Naive B cell (primary cell): Measurements from ENCODE around the gene FAM50A. TPM values are rescaled to one million over a fixed set of nuclear protein-coding genes. Genes with fewer than 3 reads are reported as not detected.

Experiments
- ATAC-seq, 2 donors: fragments of 150-1000 bp; cut with Tn5 transposase; 2 replicates each; pipeline ENCODE4 v1.10.0; 2021; ENCODE audit warnings: low read depth in 2 of 2, mild to moderate bottlenecking in 2 of 2, moderate library complexity in 2 of 2
- DNase-seq: peaks from one replicate; pipeline ENCODE4 v3.0.0; 2022
- H3K27ac Mint-ChIP-seq, 6 donors: one replicate each; pipeline ENCODE4 v1.8.0; 2020 to 2022; ENCODE audit warnings: mild to moderate bottlenecking in 6 of 6, mixed read lengths in 6 of 6, moderate library complexity in 5 of 6, inconsistent platforms in 2 of 6
- H3K27me3 Mint-ChIP-seq, 3 donors: one replicate each; pipeline ENCODE4 v1.8.0; 2021 to 2022; ENCODE audit warnings: mixed read lengths in 3 of 3, mild to moderate bottlenecking in 1 of 3
- H3K36me3 Mint-ChIP-seq, 2 donors: one replicate each; pipeline ENCODE4 v1.8.0; 2020 to 2022; ENCODE audit warnings: mixed read lengths in 2 of 2, inconsistent platforms in 1 of 2, mild to moderate bottlenecking in 1 of 2
- H3K4me1 Mint-ChIP-seq, 3 donors: one replicate each; pipeline ENCODE4 v1.8.0; 2020 to 2022; ENCODE audit warnings: mixed read lengths in 3 of 3, inconsistent platforms in 1 of 3, mild to moderate bottlenecking in 1 of 3, moderate library complexity in 1 of 3
- H3K4me3 Mint-ChIP-seq, 8 donors: one replicate each; pipeline ENCODE4 v1.8.0; 2020 to 2022; ENCODE audit warnings: mild to moderate bottlenecking in 8 of 8, mixed read lengths in 8 of 8, moderate library complexity in 8 of 8, inconsistent platforms in 2 of 8
- H3K9me3 Mint-ChIP-seq, 7 donors: one replicate each; pipeline ENCODE4 v1.8.0; 2020 to 2022; ENCODE audit warnings: mixed read lengths in 7 of 7, mild to moderate bottlenecking in 5 of 7, inconsistent platforms in 2 of 7, moderate library complexity in 1 of 7
- polyA plus RNA-seq, 6 donors: library from polyadenylated mRNA; unstranded; fragments of 300-500 nt; fragmentation: Illumina TruSeq; gene quantifications; one replicate each; pipeline ENCODE4 v1.2.3, GENCODE V29; 2021; ENCODE audit warnings: low read depth in 6 of 6

FAM50A gene
- polyA plus RNA-seq, 6 donors from 2014 or later: 23.8 to 35.2 (median 28.2) TPM

DNA sequence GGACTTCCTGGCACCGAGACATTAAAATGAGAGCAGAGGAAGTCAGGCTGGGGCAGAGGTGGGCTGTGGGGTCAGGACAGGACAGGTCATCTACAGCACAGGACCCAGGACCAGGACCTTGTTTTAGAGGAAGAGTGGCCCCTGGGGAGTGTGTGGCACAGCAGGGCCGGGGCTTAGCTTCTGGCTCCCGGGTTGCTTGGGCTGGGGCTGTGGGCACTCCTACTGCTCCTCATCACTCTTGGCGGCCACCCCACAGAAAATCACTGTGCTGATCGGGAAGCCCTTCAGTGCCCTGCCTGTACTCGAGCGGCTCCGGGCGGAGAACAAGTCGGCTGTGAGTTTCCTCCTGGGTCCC, 23.6 kb upstream of the FAM50A start:
- Mint-ChIP-seq H3K4me1 (peaks cover 0 to 10% (median 8%) of the 10 kb centered on the region in 3 donors), H3K27ac (no peak overlapping the region), H3K36me3 (no peaks in the 10 kb centered on the region), H3K4me3 (no peak overlapping the region), H3K27me3 (no peaks in the 10 kb centered on the region), H3K9me3 (peaks cover 0 to 4% (median 0%) of the 10 kb centered on the region in 7 donors)
- ATAC-seq (no peak), DNase-seq (no peak)

DNA sequence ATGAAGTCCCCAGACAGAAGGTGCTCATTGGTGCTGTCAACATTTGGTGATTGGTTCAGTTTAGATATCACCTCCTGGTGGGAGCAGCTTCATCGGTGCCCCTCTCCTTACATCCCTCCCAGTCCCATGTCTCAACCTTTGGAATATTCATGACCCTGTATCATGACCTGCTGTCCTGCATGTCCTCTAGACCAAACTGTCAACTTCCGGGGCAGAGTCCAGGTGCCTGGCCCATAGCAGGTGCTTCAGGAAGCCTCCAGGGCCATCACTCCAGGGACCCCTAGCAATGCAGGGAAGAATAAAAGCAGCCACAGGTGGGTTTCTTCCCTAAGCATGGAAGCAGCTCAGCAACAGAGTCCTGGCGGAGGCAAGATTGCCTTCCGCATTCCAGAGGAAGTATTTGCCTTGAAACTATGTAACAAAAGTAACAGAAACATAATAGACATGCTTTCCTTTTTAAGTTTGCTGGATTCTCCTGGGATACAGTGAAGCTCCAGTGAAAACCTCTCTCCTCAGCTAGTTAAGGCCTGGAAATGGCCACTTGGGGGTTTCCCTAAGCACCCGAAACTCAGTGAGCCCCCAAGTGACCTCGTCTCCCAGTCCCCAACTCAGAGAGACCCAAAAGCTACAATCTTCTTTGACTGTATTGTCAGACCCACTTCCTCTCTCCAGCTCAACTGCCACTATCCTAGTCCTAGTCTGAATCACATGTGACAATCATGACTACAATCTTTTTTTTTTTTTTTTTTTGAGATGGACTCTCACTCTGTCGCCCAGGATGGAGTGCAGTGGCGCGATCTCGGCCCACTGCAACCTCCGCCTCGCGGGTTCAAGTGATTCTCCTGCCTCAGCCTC, 16.8 kb upstream of the FAM50A start:
- H3K36me3 Mint-ChIP-seq: no peaks in the 10 kb centered on the region
- H3K4me1 Mint-ChIP-seq: peaks cover 18 to 28% (median 20%) of the 10 kb centered on the region in 3 donors
- peaks cover 0 to 5% (median 0%) of the 10 kb centered on the region in 7 donors for H3K9me3 Mint-ChIP-seq
- no peak for DNase-seq
- H3K4me3 Mint-ChIP-seq: peak overlapping the region in 5 of 8 donors; percentile 12 to 90 (median 79)
- no peak for ATAC-seq
- H3K27ac Mint-ChIP-seq: peak overlapping the region in 1 of 6 donors; percentile 56
- no peaks in the 10 kb centered on the region for H3K27me3 Mint-ChIP-seq

DNA sequence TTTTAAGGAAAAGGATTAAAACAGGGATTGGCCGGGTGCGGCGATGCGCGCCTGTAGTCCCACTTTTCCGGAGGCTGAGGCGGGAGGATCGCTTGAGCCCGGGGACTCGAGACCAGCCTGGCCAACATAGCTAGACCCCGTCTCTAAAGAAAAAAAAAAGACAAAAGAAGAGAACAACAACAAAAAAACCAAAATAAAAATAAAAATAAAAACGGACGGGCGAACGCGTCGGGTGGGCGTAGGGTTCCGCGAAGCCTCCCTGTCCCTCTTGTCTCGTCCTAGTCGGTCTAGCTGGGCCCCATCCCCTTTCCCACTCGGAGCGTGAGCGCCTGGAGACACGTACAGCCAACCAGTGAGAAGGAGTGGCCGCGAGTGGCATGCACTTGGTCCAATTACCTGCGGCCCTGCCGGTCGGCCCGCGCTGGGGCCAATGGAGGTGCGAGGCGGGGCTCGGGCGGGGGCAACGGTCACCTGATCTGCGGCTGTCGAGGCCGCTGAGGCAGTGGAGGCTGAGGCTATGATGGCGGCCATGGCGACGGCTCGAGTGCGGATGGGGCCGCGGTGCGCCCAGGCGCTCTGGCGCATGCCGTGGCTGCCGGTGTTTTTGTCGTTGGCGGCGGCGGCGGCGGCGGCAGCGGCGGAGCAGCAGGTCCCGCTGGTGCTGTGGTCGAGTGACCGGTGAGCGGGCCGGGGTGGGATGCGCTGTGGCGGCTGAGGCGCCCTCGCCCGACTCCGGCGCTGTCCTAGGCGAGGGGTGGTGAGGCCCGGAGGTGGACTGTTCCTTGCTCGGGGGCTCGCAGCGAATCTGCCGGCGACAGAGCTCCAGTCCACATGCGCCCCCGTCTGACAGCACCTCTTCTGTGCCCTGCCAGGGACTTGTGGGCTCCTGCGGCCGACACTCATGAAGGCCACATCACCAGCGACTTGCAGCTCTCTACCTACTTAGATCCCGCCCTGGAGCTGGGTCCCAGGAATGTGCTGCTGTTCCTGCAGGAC, 15.5 kb upstream of the FAM50A start, which contains the start of gene ATP6AP1:
Gene ATP6AP1, plus strand, starts transcription at position 502 of the 996 bp plus-strand sequence. Its CDS starts 16 bp downstream, at position 518.
- Mint-ChIP-seq H3K4me3 (peak within 1 kb of the TSS; percentile 79 to 92 (median 86)), H3K9me3 (peaks cover 0 to 5% (median 0%) of the 10 kb centered on the region in 7 donors), H3K36me3 (no peaks in the 10 kb centered on the region), H3K27ac (peak within 1 kb of the TSS; percentile 70 to 95 (median 88)), H3K4me1 (peaks cover 18 to 28% (median 20%) of the 10 kb centered on the region in 3 donors), H3K27me3 (no peaks in the 10 kb centered on the region)
- ATAC-seq (peak; percentile 95 to 97), DNase-seq (peak; percentile 85)

DNA sequence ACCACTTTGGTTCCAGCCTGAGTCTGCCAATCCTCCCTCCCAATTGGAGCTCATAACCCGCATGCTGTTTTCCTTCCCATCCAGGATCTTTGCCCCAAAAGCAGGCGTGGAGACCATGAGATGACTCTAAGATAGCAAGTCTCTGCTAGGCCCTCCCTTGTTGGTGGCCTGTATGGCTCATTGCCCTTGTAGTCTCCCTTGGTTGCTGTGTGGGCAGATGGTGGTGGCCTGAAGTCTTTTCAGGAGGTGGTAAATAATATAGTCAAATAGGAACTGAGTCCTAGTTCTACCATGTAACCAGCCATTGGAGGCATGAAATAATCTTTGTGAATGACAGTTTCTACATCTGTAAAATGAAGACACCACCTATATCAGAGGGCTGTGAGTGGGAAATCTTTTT, 14.2 kb upstream of the FAM50A start:
- Mint-ChIP-seq H3K27ac (peak overlapping the region in 4 of 6 donors; percentile 10 to 80 (median 48)), H3K4me1 (peaks cover 15 to 28% (median 20%) of the 10 kb centered on the region in 3 donors), H3K36me3 (no peaks in the 10 kb centered on the region), H3K9me3 (peaks cover 0 to 5% (median 0%) of the 10 kb centered on the region in 7 donors), H3K4me3 (peak overlapping the region; percentile 79 to 90 (median 86)), H3K27me3 (no peaks in the 10 kb centered on the region)
- DNase-seq (no peak), ATAC-seq (no peak)

DNA sequence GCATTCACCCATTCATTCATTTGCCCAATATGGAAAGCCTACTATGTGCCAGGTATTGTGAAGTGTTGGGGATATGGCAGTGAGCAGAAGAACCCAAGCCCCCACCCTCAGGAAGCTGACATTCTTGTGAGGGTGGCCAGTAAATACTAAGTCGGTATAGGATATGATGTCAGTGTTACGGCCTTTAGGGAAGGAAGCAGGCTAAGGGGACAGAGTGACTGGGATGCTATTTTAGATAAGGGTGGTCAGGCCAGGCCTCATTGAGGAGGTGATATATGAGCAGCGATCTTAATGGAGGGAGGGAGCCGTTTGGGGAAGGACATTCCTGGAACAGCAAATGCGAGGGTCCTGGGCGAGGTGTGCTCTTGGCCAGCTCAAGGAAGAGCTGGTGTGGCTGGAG, 13.5 kb upstream of the FAM50A start:
- Mint-ChIP-seq H3K4me3 (peak overlapping the region in 4 of 8 donors; percentile 3 to 45 (median 28)), H3K9me3 (peaks cover 0 to 5% (median 0%) of the 10 kb centered on the region in 7 donors), H3K27ac (peak overlapping the region in 2 of 6 donors; percentile 5 to 12), H3K27me3 (no peaks in the 10 kb centered on the region), H3K36me3 (no peaks in the 10 kb centered on the region), H3K4me1 (peaks cover 15 to 28% (median 20%) of the 10 kb centered on the region in 3 donors)
- DNase-seq (no peak), ATAC-seq (no peak)

DNA sequence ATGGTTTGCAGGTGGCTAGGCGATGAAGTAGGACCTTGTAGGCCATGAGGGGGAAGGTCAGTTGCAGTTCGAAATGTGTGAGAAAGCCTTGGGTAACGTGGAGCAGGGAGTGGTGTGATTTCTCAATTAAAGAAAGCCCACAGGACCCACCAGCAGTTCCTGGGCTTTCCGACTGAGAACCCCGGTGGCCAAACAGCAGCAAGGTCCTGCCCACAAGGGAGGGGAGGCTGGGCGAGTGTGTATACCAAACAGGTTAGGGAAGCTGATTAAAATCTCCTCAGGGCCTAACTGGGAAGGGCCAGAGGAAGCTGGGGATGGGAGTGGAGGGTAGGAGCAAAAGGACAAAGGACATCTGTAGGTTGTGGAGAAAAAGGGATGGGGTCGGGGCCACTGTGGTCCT, 13.0 kb upstream of the FAM50A start:
- H3K27ac Mint-ChIP-seq: peak overlapping the region in 2 of 6 donors; percentile 5 to 48
- DNase-seq (no peak), ATAC-seq (no peak)
- H3K4me3 Mint-ChIP-seq: peak overlapping the region in 1 of 8 donors; percentile 35
- H3K9me3 Mint-ChIP-seq: peaks cover 0 to 5% (median 0%) of the 10 kb centered on the region in 7 donors
- H3K36me3 Mint-ChIP-seq: no peaks in the 10 kb centered on the region
- H3K4me1 Mint-ChIP-seq: peaks cover 17 to 28% (median 23%) of the 10 kb centered on the region in 3 donors
- no peaks in the 10 kb centered on the region for H3K27me3 Mint-ChIP-seq

DNA sequence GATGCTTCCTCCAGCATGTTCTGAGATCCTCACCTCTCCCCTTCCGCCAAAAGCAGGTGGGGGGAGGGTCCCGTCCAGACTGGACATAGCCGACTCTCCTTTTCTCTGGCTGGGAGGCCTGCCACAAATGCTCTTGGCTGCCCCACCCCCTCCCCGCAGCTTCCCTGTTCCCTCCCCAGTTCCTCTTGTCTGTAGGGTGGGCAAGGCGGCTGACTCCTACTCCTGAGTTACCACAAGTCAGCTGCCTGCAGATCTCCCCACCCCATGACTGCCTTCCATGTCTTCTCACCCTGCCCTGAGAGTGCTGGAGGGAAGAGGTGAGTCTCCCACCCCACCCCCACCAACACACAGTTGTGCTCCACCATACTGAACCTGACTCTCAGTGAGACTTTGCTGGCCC, 12.6 kb upstream of the FAM50A start:
- no peak for ATAC-seq
- Mint-ChIP-seq H3K4me1 (peaks cover 21 to 31% (median 28%) of the 10 kb centered on the region in 3 donors), H3K36me3 (no peaks in the 10 kb centered on the region), H3K27me3 (no peaks in the 10 kb centered on the region), H3K27ac (peak overlapping the region in 1 of 6 donors; percentile 70), H3K9me3 (peaks cover 0 to 5% (median 0%) of the 10 kb centered on the region in 7 donors), H3K4me3 (no peak overlapping the region)
- DNase-seq: no peak

DNA sequence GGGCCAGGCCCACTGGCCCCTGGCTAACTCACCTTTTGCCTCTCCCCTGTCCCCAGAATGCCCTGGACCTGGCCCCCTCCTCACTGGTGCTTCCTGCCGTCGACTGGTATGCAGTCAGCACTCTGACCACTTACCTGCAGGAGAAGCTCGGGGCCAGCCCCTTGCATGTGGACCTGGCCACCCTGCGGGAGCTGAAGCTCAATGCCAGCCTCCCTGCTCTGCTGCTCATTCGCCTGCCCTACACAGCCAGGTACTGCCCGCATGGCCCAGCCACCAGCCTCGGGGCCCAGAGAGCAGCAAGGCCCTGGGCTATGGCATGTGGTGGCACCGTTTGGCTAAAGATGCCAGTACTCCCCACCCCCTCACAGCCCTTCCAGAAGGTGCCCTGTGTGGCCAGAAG, 11.7 kb upstream of the FAM50A start:
- H3K4me1 Mint-ChIP-seq: peaks cover 22 to 29% (median 28%) of the 10 kb centered on the region in 3 donors
- H3K36me3 Mint-ChIP-seq: no peaks in the 10 kb centered on the region
- H3K9me3 Mint-ChIP-seq: peaks cover 0 to 3% (median 0%) of the 10 kb centered on the region in 7 donors
- no peak overlapping the region for H3K27ac Mint-ChIP-seq
- H3K4me3 Mint-ChIP-seq: peak overlapping the region in 1 of 8 donors; percentile 12
- H3K27me3 Mint-ChIP-seq: no peaks in the 10 kb centered on the region
- no peak for ATAC-seq
- DNase-seq: no peak

DNA sequence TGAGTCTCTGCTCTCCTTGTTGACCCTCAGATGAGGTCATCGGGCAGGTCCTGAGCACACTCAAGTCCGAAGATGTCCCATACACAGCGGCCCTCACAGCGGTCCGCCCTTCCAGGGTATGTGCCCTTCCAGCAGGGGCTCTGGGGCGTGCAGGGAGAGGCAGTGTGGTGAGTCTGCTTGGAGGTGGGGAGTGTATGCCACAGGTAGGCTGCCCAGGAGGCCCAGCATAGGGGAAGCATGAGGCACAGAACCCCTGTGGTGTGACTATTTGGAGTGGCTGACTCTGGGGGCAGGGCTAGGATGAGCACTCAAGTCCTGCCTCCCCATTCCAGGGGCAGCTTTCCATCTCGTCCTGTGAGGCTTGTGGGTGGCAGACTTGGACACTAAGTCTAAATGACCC, 10.3 kb upstream of the FAM50A start:
- no peaks in the 10 kb centered on the region for H3K27me3 Mint-ChIP-seq
- H3K4me1 Mint-ChIP-seq: peaks cover 22 to 31% (median 27%) of the 10 kb centered on the region in 3 donors
- peaks cover 0 to 6% (median 0%) of the 10 kb centered on the region in 7 donors for H3K9me3 Mint-ChIP-seq

DNA sequence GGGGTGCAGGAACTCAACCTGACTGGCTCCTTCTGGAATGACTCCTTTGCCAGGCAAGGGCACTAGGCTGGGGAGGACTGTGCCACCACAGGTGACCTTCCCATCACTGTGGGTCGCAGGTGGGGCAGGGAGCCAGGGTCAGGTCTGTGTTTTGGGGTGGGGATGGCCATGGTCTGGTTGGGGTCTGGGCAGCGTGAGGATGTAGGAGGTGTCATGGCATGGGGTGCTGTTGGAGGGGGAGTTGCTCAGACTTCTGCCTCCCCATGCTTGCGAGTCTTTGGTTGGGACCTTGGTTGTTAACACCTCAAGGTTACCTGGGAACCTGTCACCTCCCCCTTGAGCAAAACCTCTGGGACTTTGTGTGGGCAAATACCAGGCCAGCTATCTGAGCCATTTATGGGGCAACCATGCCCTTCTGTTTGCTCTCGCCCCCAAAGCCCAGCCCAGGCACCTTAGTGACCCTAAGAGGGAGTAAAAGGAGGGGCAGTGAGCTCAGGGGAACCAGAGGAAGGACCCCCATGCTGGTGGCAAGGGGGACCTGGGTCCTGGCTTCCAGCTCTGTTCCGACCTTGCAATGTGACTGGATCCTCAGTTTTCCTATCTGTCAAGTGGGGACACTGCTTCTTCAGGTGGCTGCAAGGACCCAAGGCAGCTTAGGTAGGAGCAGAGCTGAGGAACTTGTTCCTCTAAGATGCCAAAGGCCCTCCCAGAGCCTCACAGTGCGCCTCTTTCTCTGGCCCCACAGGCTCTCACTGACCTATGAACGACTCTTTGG, 9.4 kb upstream of the FAM50A start:
- Mint-ChIP-seq H3K4me3 (peak overlapping the region in 1 of 8 donors; percentile 47), H3K36me3 (no peaks in the 10 kb centered on the region), H3K27ac (peak overlapping the region in 1 of 6 donors; percentile 33)

More for the DNA sequence above, 10.3 kb upstream of the FAM50A start:
- Mint-ChIP-seq H3K4me3 (peak overlapping the region in 1 of 8 donors; percentile 47), H3K27ac (peak overlapping the region in 1 of 6 donors; percentile 75), H3K36me3 (no peaks in the 10 kb centered on the region)
- DNase-seq (no peak), ATAC-seq (no peak)

DNA sequence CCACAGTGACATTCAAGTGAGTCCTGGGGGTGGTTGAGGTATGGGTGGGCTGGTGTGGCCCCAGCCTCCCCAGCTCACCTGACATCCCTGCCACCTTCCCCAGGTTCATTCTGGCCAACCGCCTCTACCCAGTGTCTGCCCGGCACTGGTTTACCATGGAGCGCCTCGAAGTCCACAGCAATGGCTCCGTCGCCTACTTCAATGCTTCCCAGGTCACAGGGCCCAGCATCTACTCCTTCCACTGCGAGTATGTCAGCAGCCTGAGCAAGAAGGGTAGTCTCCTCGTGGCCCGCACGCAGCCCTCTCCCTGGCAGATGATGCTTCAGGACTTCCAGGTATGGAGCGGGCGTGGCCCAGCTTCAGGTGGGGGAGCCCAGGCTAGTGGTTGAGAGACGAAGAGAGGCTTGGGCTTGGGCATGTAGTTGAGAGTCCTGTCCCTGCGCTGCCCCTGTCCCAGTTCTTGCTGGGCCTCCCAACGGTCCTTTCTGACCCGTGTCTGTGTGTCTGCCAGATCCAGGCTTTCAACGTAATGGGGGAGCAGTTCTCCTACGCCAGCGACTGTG, 8.7 kb upstream of the FAM50A start:
- peaks cover 0 to 6% (median 0%) of the 10 kb centered on the region in 7 donors for H3K9me3 Mint-ChIP-seq
- H3K27ac Mint-ChIP-seq: peak overlapping the region in 1 of 6 donors; percentile 29

More for the DNA sequence above, 9.4 kb upstream of the FAM50A start:
- H3K4me1 Mint-ChIP-seq: peaks cover 22 to 29% (median 22%) of the 10 kb centered on the region in 3 donors
- no peak for ATAC-seq
- no peaks in the 10 kb centered on the region for H3K27me3 Mint-ChIP-seq
- DNase-seq: no peak
- H3K9me3 Mint-ChIP-seq: peaks cover 0 to 6% (median 0%) of the 10 kb centered on the region in 7 donors

More for the DNA sequence above, 8.7 kb upstream of the FAM50A start:
- ATAC-seq (no peak), DNase-seq (no peak)
- Mint-ChIP-seq H3K36me3 (no peaks in the 10 kb centered on the region), H3K4me1 (peaks cover 20 to 26% (median 22%) of the 10 kb centered on the region in 3 donors), H3K27me3 (no peaks in the 10 kb centered on the region), H3K4me3 (peak overlapping the region in 4 of 8 donors; percentile 45 to 86 (median 68))
